HepG2 (cell line): ENCODE results near the gene CAPRIN2. TPM values are rescaled to one million over a fixed set of nuclear protein-coding genes. Genes with fewer than 3 reads are reported as not detected.
A peak's percentile ranks its signal among the peaks of the same experiment; 100 is the strongest.

ENCODE experiments used
- ASH2L ChIP-seq: fragments of 300-600, 200-600 bp; sonication (generic); IDR thresholded peaks from 2 replicates; pipeline ENCODE4 v1.7.0; 2017; ENCODE audit warnings: low read depth, mild to moderate bottlenecking, moderate library complexity, mixed read lengths, low read length; ENCODE audit not compliant: insufficient read length
- CENPT ChIP-seq: sonication (generic); formaldehyde crosslinking; IDR thresholded peaks from 2 replicates; pipeline ENCODE4 v1.8.0; 2022; ENCODE audit warnings: low read depth, mild to moderate bottlenecking, moderate library complexity, missing genetic modification reagents
- CHCHD3 ChIP-seq: sonication (generic); formaldehyde crosslinking; IDR thresholded peaks from 2 replicates; pipeline ENCODE4 v1.8.0; 2022; ENCODE audit warnings: mild to moderate bottlenecking, missing genetic modification reagents, moderate library complexity
- EP300 ChIP-seq, 3 experiments: sonication (generic) in 1 of 3; formaldehyde crosslinking in 1 of 3; IDR thresholded peaks; 2 replicates each; pipeline versions ENCODE4 v1.5.1 to v1.6.1; 2011 to 2020; ENCODE audit warnings: low read depth in 2 of 3, low read length in 2 of 3, borderline replicate concordance in 1 of 3, improper control_type of control experiment in 1 of 3, mild to moderate bottlenecking in 1 of 3, missing genetic modification reagents in 1 of 3, moderate library complexity in 1 of 3
- IKZF4 ChIP-seq: sonication (generic); formaldehyde crosslinking; IDR thresholded peaks from 2 replicates; pipeline ENCODE4 v1.5.1; 2020; ENCODE audit warnings: borderline replicate concordance, mild to moderate bottlenecking, low read depth, missing genetic modification reagents; ENCODE audit errors: not compliant biosample characterization
- KLF16 ChIP-seq, 2 experiments: sonication (generic) in 1 of 2; formaldehyde crosslinking in 1 of 2; IDR thresholded peaks; 2 replicates each; pipeline versions ENCODE4 v1.6.1 to v1.8.0; 2016 to 2023; ENCODE audit warnings: missing genetic modification reagents in 2 of 2, missing compliant biosample characterization in 1 of 2
- NKX3-1 ChIP-seq: sonication (generic); formaldehyde crosslinking; IDR thresholded peaks from 2 replicates; pipeline ENCODE4 v1.5.0; 2020; ENCODE audit warnings: missing genetic modification reagents
- PLRG1 ChIP-seq: fragments of 450-650 bp; conservative IDR thresholded peaks from 2 replicates; pipeline ENCODE4 v1.6.1; 2016
- POLR2AphosphoS5 ChIP-seq: IDR thresholded peaks from 2 replicates; pipeline ENCODE4 v1.6.1; 2012; ENCODE audit warnings: low read depth, low read length
- STAG1 ChIP-seq: sonication (generic); formaldehyde crosslinking; IDR thresholded peaks from 2 replicates; pipeline ENCODE4 v1.4.0; 2020; ENCODE audit warnings: missing genetic modification reagents
- ZNF468 ChIP-seq: sonication (generic); formaldehyde crosslinking; IDR thresholded peaks from 2 replicates; pipeline ENCODE4 v1.8.0; 2022; ENCODE audit warnings: mild to moderate bottlenecking, moderate library complexity, missing genetic modification reagents
- ZNF678 ChIP-seq: sonication (generic); formaldehyde crosslinking; IDR thresholded peaks from 2 replicates; pipeline ENCODE4 v1.4.0; 2020; ENCODE audit warnings: mild to moderate bottlenecking, missing genetic modification reagents
- ZNF724P ChIP-seq: sonication (generic); formaldehyde crosslinking; IDR thresholded peaks from 2 replicates; pipeline ENCODE4 v1.8.0; 2022; ENCODE audit warnings: missing genetic modification reagents, borderline replicate concordance
- ZNF772 ChIP-seq: sonication (generic); formaldehyde crosslinking; IDR thresholded peaks from 2 replicates; pipeline ENCODE4 v1.5.0; 2020; ENCODE audit warnings: mild to moderate bottlenecking, missing genetic modification reagents
- ZNF850 ChIP-seq: sonication (generic); formaldehyde crosslinking; conservative IDR thresholded peaks from 2 replicates; pipeline ENCODE4 v1.9.0; 2021; ENCODE audit warnings: mild to moderate bottlenecking, missing genetic modification reagents
- polyA plus RNA-seq, 8 experiments: library from polyadenylated mRNA; depleted of rRNA in 3 of 8; stranded (reverse) in 7 of 8; unstranded in 1 of 8; fragments of >200 nt; fragmentation: Illumina TruSeq in 4 of 8; extraction: Trizol in 4 of 8; gene quantifications; 2 replicates each; pipeline versions ENCODE4 v1.2.1 to v1.2.3, GENCODE V29; 2011 to 2016; ENCODE audit warnings: low read depth in 4 of 8, missing spikeins in 1 of 8, mixed read lengths in 1 of 8; ENCODE audit not compliant: insufficient read depth in 1 of 8
- total RNA-seq, 5 experiments: library from RNA; depleted of rRNA; stranded (reverse); fragments of >200 nt; fragmentation: Illumina TruSeq; extraction: Trizol; gene quantifications; 2 replicates each; pipeline ENCODE4 v1.2.3, GENCODE V29; 2016; ENCODE audit warnings: low read depth in 1 of 5
- TF ChIP-seq, protein P1 (sequence below): sonication (generic); formaldehyde crosslinking; IDR thresholded peaks from 2 replicates; pipeline ENCODE4 v1.8.0; 2022; ENCODE audit warnings: mild to moderate bottlenecking, missing genetic modification reagents; ENCODE audit not compliant: insufficient replicate concordance
- TF ChIP-seq, protein P2 (sequence below): sonication (generic); formaldehyde crosslinking; IDR thresholded peaks from 2 replicates; pipeline ENCODE4 v1.4.0; 2020; ENCODE audit warnings: missing genetic modification reagents, borderline replicate concordance
- TF ChIP-seq, protein P3 (sequence below): sonication (generic); formaldehyde crosslinking; IDR thresholded peaks from 2 replicates; pipeline ENCODE4 v1.5.1; 2020; ENCODE audit warnings: mild to moderate bottlenecking, missing genetic modification reagents, moderate library complexity
- TF ChIP-seq, protein P4 (sequence below): sonication (generic); formaldehyde crosslinking; IDR thresholded peaks from 2 replicates; pipeline ENCODE4 v1.4.0; 2020; ENCODE audit warnings: missing genetic modification reagents, borderline replicate concordance

Gene CAPRIN2
- total and polyA plus RNA-seq, 2 of the 13 experiments (the other 11 are each of a cell fraction or from before 2014, with no cell fraction given): 21.7 to 30.6 TPM

DNA sequence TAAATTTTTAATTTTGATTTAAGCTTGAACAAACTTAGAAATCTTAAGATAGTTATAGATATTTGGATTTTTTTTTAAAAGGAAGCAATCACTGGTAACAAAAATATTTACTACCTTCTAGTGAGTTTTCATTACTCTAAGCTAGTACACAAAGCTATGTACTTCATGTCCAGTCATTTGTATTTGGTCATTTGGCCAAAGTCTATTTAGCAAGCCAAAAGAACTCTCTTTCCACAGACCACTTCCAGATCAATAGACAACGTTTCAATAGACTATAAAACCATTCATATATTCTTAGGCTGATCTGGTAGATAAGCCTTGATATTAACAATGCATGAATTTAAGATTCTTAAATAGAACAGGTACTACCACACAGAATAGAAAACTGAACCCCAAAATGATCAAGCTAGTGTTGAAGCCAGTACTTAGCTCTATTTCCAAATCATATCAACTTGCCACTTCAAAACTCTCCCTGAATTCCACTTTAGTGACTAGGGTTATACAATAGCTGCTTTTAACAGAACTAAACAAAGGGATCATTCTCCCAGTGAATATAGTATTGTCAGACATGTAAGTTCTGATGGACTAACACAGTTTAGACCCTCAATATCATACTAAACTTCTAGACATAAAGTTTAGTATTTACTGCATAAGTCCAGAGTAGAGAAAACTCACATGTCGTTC, 21.7 kb downstream of the CAPRIN2 start (continued):
- TF ChIP-seq CHCHD3 (no peak), IKZF4 (CRISPR knock-in tag) (no peak), ASH2L (peak; percentile 65), KLF16 (CRISPR knock-in tag; IDR thresholded peaks at IDR 0.05) (no peak), POLR2AphosphoS5 (no peak), ZNF724P (CRISPR knock-in tag) (no peak), NKX3-1 (no peak), ZNF678 (CRISPR knock-in tag) (no peak), ZNF772 (no peak), ZNF468 (CRISPR knock-in tag) (no peak), PLRG1 (no peak), ZNF850 (CRISPR knock-in tag) (no peak), CENPT (CRISPR knock-in tag) (no peak), STAG1 (no peak), EP300 (IDR thresholded peaks at IDR 0.05; ENCODE audit: low read depth in 2 of 2, low read length in 2 of 2) (0 out of 4 replicates have a peak, but pooled peaks of 1 of the 2 experiments have one; percentile 14), EP300 (CRISPR knock-in tag; IDR thresholded peaks at IDR 0.05; ENCODE audit: borderline replicate concordance) (no peak)
- TF ChIP-seq, protein P1, sequence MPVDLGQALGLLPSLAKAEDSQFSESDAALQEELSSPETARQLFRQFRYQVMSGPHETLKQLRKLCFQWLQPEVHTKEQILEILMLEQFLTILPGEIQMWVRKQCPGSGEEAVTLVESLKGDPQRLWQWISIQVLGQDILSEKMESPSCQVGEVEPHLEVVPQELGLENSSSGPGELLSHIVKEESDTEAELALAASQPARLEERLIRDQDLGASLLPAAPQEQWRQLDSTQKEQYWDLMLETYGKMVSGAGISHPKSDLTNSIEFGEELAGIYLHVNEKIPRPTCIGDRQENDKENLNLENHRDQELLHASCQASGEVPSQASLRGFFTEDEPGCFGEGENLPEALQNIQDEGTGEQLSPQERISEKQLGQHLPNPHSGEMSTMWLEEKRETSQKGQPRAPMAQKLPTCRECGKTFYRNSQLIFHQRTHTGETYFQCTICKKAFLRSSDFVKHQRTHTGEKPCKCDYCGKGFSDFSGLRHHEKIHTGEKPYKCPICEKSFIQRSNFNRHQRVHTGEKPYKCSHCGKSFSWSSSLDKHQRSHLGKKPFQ (CRISPR knock-in tag): peak; percentile 32
- TF ChIP-seq, protein P2, sequence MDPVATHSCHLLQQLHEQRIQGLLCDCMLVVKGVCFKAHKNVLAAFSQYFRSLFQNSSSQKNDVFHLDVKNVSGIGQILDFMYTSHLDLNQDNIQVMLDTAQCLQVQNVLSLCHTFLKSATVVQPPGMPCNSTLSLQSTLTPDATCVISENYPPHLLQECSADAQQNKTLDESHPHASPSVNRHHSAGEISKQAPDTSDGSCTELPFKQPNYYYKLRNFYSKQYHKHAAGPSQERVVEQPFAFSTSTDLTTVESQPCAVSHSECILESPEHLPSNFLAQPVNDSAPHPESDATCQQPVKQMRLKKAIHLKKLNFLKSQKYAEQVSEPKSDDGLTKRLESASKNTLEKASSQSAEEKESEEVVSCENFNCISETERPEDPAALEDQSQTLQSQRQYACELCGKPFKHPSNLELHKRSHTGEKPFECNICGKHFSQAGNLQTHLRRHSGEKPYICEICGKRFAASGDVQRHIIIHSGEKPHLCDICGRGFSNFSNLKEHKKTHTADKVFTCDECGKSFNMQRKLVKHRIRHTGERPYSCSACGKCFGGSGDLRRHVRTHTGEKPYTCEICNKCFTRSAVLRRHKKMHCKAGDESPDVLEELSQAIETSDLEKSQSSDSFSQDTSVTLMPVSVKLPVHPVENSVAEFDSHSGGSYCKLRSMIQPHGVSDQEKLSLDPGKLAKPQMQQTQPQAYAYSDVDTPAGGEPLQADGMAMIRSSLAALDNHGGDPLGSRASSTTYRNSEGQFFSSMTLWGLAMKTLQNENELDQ: no peak
- TF ChIP-seq, protein P3, sequence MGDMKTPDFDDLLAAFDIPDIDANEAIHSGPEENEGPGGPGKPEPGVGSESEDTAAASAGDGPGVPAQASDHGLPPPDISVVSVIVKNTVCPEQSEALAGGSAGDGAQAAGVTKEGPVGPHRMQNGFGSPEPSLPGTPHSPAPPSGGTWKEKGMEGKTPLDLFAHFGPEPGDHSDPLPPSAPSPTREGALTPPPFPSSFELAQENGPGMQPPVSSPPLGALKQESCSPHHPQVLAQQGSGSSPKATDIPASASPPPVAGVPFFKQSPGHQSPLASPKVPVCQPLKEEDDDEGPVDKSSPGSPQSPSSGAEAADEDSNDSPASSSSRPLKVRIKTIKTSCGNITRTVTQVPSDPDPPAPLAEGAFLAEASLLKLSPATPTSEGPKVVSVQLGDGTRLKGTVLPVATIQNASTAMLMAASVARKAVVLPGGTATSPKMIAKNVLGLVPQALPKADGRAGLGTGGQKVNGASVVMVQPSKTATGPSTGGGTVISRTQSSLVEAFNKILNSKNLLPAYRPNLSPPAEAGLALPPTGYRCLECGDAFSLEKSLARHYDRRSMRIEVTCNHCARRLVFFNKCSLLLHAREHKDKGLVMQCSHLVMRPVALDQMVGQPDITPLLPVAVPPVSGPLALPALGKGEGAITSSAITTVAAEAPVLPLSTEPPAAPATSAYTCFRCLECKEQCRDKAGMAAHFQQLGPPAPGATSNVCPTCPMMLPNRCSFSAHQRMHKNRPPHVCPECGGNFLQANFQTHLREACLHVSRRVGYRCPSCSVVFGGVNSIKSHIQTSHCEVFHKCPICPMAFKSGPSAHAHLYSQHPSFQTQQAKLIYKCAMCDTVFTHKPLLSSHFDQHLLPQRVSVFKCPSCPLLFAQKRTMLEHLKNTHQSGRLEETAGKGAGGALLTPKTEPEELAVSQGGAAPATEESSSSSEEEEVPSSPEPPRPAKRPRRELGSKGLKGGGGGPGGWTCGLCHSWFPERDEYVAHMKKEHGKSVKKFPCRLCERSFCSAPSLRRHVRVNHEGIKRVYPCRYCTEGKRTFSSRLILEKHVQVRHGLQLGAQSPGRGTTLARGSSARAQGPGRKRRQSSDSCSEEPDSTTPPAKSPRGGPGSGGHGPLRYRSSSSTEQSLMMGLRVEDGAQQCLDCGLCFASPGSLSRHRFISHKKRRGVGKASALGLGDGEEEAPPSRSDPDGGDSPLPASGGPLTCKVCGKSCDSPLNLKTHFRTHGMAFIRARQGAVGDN (CRISPR knock-in tag): no peak
- TF ChIP-seq, protein P4, sequence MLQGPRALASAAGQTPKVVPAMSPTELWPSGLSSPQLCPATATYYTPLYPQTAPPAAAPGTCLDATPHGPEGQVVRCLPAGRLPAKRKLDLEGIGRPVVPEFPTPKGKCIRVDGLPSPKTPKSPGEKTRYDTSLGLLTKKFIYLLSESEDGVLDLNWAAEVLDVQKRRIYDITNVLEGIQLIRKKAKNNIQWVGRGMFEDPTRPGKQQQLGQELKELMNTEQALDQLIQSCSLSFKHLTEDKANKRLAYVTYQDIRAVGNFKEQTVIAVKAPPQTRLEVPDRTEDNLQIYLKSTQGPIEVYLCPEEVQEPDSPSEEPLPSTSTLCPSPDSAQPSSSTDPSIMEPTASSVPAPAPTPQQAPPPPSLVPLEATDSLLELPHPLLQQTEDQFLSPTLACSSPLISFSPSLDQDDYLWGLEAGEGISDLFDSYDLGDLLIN (CRISPR knock-in tag): no peak
